ENCODE results near the gene ST8SIA4. TPM values are rescaled to one million over a fixed set of nuclear protein-coding genes. Genes with fewer than 3 reads are reported as not detected.

The ST8SIA4 gene
- total and polyA plus RNA-seq, 11 donors = 0.87 to 17.7 (median 4.3) TPM

DNA sequence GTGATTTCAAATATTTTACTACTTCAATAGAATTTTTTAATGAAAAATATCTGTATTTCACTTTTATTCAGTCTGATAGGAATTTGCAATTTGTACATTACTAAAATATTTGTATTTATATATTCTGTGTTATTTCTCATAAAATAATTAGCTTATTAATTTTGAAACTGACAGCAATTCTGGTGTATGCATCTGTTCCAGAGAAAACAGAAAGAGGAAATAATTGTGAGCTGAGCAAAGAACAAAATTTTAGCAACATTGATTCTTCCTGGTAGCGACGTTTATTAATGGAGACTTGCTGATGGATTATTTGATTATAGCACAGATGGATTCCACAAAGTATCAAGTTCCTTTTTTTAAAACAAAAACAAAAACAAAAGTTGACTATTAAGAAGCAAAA, 61.0 kb downstream of the ST8SIA4 start:
- peak overlapping the region in 6 of 12 donors; percentile 10 to 82 (median 30) for H3K27ac ChIP-seq
- H3K36me3 ChIP-seq = peaks cover 0 to 4% (median 0%) of the 10 kb centered on the region in 9 donors
- peaks cover 0 to 70% (median 6%) of the 10 kb centered on the region in 12 donors for H3K4me1 ChIP-seq
- H3K4me3 ChIP-seq = peak overlapping the region in 1 of 12 donors; percentile 3
- intact Hi-C loops (cut with DNase I) = no loop called here
- no peak for TF ChIP-seq POLR2A (IDR thresholded peaks at IDR 0.05)
- TF ChIP-seq, protein P1, sequence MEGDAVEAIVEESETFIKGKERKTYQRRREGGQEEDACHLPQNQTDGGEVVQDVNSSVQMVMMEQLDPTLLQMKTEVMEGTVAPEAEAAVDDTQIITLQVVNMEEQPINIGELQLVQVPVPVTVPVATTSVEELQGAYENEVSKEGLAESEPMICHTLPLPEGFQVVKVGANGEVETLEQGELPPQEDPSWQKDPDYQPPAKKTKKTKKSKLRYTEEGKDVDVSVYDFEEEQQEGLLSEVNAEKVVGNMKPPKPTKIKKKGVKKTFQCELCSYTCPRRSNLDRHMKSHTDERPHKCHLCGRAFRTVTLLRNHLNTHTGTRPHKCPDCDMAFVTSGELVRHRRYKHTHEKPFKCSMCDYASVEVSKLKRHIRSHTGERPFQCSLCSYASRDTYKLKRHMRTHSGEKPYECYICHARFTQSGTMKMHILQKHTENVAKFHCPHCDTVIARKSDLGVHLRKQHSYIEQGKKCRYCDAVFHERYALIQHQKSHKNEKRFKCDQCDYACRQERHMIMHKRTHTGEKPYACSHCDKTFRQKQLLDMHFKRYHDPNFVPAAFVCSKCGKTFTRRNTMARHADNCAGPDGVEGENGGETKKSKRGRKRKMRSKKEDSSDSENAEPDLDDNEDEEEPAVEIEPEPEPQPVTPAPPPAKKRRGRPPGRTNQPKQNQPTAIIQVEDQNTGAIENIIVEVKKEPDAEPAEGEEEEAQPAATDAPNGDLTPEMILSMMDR (IDR thresholded peaks at IDR 0.05) = no peak
- WGBS, 4 donors = 44 to 58% (median 56%) methylated on average over 2 of the region's 2 CpGs
- no peak for ATAC-seq
- H3K9me3 ChIP-seq = no peaks in the 10 kb centered on the region
- DNase-seq = no peak
- H3K27me3 ChIP-seq = no peaks in the 10 kb centered on the region

DNA sequence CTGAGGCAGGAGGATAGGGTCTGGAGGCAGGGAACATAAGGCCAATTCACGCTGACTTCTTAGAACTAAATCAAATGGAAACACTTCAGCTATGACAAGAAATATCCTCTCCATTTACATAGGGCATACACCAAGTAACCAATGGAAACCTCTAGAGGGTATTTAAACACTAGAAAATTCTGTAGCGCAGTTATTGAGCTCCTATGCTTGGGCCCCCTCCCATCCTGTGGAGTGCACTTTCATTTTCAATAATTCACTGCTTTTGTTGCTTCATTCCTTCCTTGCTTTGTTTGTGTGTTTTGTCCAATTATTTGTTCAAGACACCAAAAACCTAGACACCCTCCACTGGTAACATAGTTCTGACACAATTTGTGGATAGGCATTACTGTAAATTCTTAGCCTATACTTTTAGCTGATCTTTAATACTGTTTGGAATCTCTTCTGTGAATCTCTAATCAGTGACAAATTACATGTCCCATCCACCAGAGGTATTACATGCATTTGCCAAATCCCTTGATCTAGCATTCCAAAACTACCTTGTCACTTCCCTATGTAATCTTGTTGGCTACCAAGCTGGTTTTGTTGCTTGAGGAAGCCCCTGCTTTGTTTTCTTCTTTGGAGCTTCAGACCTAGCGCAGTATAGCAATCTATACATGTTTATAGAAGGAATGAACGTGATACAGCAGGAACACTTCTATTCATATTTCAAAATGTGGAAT, 61.6 kb downstream of the ST8SIA4 start:
- peaks cover 0 to 4% (median 0%) of the 10 kb centered on the region in 9 donors for H3K36me3 ChIP-seq
- H3K27ac ChIP-seq = peak overlapping the region in 8 of 12 donors; percentile 10 to 82 (median 32)
- no peaks in the 10 kb centered on the region for H3K27me3 ChIP-seq
- H3K4me1 ChIP-seq = peaks cover 0 to 65% (median 5%) of the 10 kb centered on the region in 12 donors
- ATAC-seq (no peak), DNase-seq (no peak)
- intact Hi-C loops (cut with DNase I) = no loop called here
- WGBS, 4 donors = 48 to 61% (median 54%) methylated on average over 4 of the region's 4 CpGs
- no peaks in the 10 kb centered on the region for H3K9me3 ChIP-seq
- H3K4me3 ChIP-seq = peak overlapping the region in 2 of 12 donors; percentile 2 to 3
- TF ChIP-seq POLR2A (IDR thresholded peaks at IDR 0.05) = no peak
- TF ChIP-seq, protein P1 (IDR thresholded peaks at IDR 0.05) = no peak

DNA sequence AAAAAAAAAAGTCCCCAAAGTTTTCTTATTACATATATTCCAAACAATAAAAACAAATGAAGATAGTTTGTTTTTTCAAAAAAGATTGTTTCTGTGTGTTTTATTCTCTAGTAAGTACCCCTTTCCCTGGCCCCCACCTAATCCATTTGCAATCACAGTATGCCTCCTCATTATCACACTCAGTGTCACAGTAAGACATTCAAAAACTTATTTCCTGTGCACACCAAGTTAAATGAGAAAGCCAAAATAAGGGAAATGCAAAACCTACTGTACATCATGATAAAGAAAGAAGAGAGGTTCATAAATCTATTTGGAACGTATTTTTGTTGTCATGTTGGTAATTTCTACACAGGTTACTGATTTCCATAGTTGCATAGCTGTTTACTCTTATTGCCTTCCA, 62.3 kb downstream of the ST8SIA4 start:
- TF ChIP-seq, protein P1 (IDR thresholded peaks at IDR 0.05) = no peak
- TF ChIP-seq POLR2A (IDR thresholded peaks at IDR 0.05) = no peak
- WGBS, 4 donors = 31 to 37% (median 34%) methylated on average over 1 of the region's 1 CpG
- DNase-seq = no peak
- Histone ChIP-seq H3K27me3 (no peaks in the 10 kb centered on the region), H3K4me3 (no peak overlapping the region), H3K9me3 (no peaks in the 10 kb centered on the region), H3K27ac (peak overlapping the region in 5 of 12 donors; percentile 30 to 82 (median 43)), H3K4me1 (peaks cover 0 to 57% (median 2%) of the 10 kb centered on the region in 12 donors), H3K36me3 (peaks cover 0 to 4% (median 0%) of the 10 kb centered on the region in 9 donors)
- no peak for ATAC-seq
- intact Hi-C loops (cut with DNase I) = no loop called here

DNA sequence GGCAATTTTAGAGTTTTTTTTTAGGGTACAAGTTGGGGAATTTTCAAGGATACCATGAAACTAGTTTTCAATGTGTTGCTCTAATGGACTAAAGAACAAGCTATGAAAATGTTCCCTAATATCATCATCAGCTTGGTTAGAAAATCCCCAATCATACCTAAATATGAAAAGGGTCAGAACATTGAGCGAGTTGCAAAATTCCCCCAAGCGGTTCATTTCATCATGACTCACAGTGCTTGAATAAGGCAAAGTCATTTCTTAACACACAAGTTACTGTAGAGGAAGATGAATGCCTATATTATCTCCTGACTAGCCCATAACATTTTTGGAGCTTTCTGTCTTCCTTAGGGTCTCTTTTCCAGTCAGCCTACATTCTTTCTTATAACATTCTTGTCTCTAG, 62.7 kb downstream of the ST8SIA4 start:
- H3K36me3 ChIP-seq = peaks cover 0 to 4% (median 0%) of the 10 kb centered on the region in 9 donors
- H3K27me3 ChIP-seq = no peaks in the 10 kb centered on the region
- H3K4me3 ChIP-seq = no peak overlapping the region
- intact Hi-C loops (cut with DNase I) = no loop called here
- DNase-seq (no peak), ATAC-seq (no peak)
- no peak for TF ChIP-seq POLR2A (IDR thresholded peaks at IDR 0.05)
- TF ChIP-seq, protein P1 (IDR thresholded peaks at IDR 0.05) = no peak
- H3K4me1 ChIP-seq = peaks cover 0 to 55% (median 1%) of the 10 kb centered on the region in 12 donors
- 60 to 80% (median 67%) methylated on average over 2 of the region's 2 CpGs for WGBS, 4 donors
- no peaks in the 10 kb centered on the region for H3K9me3 ChIP-seq
- peak overlapping the region in 4 of 12 donors; percentile 12 to 82 (median 42) for H3K27ac ChIP-seq

Measured in heart left ventricle (tissue), 16 donors.